Measurements from ENCODE around the gene TSPAN10. TPM values are rescaled to one million over a fixed set of nuclear protein-coding genes. Genes with fewer than 3 reads are reported as not detected.
A peak's percentile ranks its signal among the peaks of the same experiment; 100 is the strongest.

TSPAN10 gene
- total RNA-seq, 1 donor from 2014 or later, result 1.1 TPM

- TF ChIP-seq CTCF (IDR thresholded peaks at IDR 0.05), result no peak
- no peaks in the 10 kb centered on the region for H3K27me3 ChIP-seq (ENCODE audit: low read depth)
- DNase-seq, result no peak
- peak overlapping the region; percentile 12 for H3K27ac ChIP-seq
- no peaks in the 10 kb centered on the region for H3K4me1 ChIP-seq
- peaks cover 82% of the 10 kb centered on the region for H3K36me3 ChIP-seq
- no peaks in the 10 kb centered on the region for H3K9me3 ChIP-seq
- no peak overlapping the region for H3K4me3 ChIP-seq
- ATAC-seq, result peak; percentile 44 to 75
- intact Hi-C loops (cut with DNase I), result no loop called here
Observed at GRCh38 chr17:81621494-81622130, 15.4 kb upstream of the TSPAN10 start.

- no peaks in the 10 kb centered on the region for H3K9me3 ChIP-seq
- H3K4me3 ChIP-seq, result no peak overlapping the region
- no peaks in the 10 kb centered on the region for H3K27me3 ChIP-seq (ENCODE audit: low read depth)
- H3K36me3 ChIP-seq, result peaks cover 53% of the 10 kb centered on the region
- peaks cover 18% of the 10 kb centered on the region for H3K4me1 ChIP-seq
- intact Hi-C loops (cut with DNase I), result no loop called here
- no peak for TF ChIP-seq CTCF (IDR thresholded peaks at IDR 0.05)
- ATAC-seq (no peak), DNase-seq (no peak)
- no peak overlapping the region for H3K27ac ChIP-seq
Observed at GRCh38 chr17:81630274-81630673, 6.7 kb upstream of the TSPAN10 start.

GRCh38 chr17:81631482-81631881 lies 5.5 kb upstream of the TSPAN10 start:
- H3K4me1 ChIP-seq, result peaks cover 27% of the 10 kb centered on the region
- no peak overlapping the region for H3K4me3 ChIP-seq
- H3K9me3 ChIP-seq, result no peaks in the 10 kb centered on the region
- DNase-seq (no peak), ATAC-seq (no peak)
- H3K36me3 ChIP-seq, result peaks cover 41% of the 10 kb centered on the region
- intact Hi-C loops (cut with DNase I), result no loop called here
- no peak for TF ChIP-seq CTCF (IDR thresholded peaks at IDR 0.05)
- H3K27ac ChIP-seq, result no peak overlapping the region
- H3K27me3 ChIP-seq (ENCODE audit: low read depth), result no peaks in the 10 kb centered on the region

GRCh38 chr17:81635431-81635830 lies 1.6 kb upstream of the TSPAN10 start:
- Histone ChIP-seq H3K36me3 (peaks cover 2% of the 10 kb centered on the region), H3K4me3 (peak overlapping the region; percentile 74), H3K27me3 (ENCODE audit: low read depth) (no peaks in the 10 kb centered on the region), H3K27ac (peak overlapping the region; percentile 91), H3K4me1 (peaks cover 32% of the 10 kb centered on the region), H3K9me3 (no peaks in the 10 kb centered on the region)
- intact Hi-C loops (cut with DNase I), result no loop called here
- no peak for DNase-seq
- no peak for ATAC-seq
- no peak for TF ChIP-seq CTCF (IDR thresholded peaks at IDR 0.05)

GRCh38 chr17:81635973-81636504 lies 957 bp upstream of the TSPAN10 start:
- Histone ChIP-seq H3K27me3 (ENCODE audit: low read depth) (no peaks in the 10 kb centered on the region), H3K4me1 (peaks cover 32% of the 10 kb centered on the region), H3K4me3 (peak overlapping the region; percentile 74), H3K27ac (peak overlapping the region; percentile 91), H3K36me3 (no peaks in the 10 kb centered on the region), H3K9me3 (no peaks in the 10 kb centered on the region)
- ATAC-seq (peak; percentile 76 to 82), DNase-seq (no peak)
- TF ChIP-seq CTCF (IDR thresholded peaks at IDR 0.05), result no peak
- intact Hi-C loops (cut with DNase I), result no loop called here
